ENCODE measurements around the gene KIRREL3.
"Not testable (repeated sequence)": the region's sequence is repeated elsewhere in the genome, so short reads cannot be mapped to it uniquely, and the experiment has no call there.

KIRREL3 gene

DNA sequence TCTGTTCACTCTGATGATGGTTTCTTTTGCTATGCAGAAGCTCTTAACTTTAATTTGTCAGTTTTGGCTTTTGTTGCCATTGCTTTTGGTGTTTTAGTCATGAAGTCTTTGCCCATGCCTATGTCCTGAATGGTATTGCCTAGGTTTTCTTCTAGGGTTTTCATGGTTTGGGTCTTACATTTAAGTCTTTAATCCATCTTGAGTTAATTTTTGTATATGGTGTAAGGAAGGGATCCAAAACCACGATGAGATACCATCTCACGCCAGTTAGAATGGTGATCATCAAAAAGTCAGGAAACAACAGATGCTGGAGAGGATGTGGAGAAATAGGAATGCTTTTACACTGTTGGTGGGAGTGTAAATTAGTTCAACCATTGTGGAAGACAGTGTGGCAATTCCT is 48.0 kb downstream of the KIRREL3 start:
- DNase-seq (ENCODE audit: low read depth in 2 of 2): not testable (repeated sequence)

DNA sequence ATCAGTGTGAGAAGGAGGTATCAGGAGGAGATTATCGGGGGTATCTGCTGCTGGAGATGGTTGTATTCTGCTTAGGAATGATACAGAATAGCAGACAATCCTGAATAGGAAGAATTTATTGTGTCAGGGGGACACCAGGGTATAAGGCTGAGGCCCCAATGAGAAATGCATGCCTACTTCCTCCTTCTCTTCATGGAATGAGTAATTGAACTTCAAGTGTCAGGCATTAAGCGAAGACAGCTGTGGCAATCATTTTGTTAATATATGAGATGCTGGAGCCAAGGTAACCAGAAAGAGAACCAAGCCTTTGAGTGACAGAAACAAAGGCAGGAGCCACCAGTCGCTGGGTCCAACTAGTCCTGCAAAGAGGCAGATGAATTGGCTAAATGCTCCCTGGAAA is 49.1 kb downstream of the KIRREL3 start:
- no peak for DNase-seq (ENCODE audit: low read depth in 2 of 2)

DNA sequence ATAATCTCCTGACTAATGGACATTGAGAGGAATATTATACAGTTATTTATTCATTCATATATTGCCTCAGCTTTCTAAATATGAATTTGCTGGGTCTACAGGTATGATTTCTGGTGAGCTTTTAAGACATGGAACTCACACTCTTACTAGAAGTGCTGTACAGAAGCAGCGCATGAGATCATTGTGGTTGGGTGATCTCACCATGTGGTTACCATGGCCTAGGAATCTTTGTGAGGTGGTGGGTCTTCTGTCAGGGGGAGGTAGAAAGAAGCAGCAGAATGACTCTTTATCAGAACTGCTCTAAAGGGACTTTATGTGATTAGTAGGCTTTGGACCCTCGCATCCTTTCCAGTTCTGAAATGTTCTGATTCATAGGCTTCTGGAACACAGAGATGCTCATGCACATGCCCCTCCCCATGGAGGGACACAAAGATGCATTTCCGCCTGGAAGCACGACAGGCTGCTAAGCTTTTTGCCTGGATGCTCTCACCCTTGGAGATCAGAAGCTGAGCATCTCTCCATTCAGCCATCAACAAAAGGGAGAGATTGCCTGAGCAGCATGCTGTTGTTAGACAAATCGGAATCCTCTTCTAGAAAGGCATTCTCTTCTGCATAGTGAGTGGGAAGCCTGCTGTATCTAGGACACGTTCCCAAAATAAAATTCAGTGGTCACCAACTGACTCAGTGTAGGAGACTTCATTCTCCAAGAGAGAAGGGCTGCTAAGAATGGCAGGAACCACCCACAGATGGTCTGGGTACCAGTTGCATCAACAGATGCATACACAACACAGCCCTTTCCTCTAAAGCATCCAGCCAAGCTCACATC is 51.3 kb downstream of the KIRREL3 start:
- peak; percentile 37 to 41 for DNase-seq (ENCODE audit: low read depth in 2 of 2)

DNA sequence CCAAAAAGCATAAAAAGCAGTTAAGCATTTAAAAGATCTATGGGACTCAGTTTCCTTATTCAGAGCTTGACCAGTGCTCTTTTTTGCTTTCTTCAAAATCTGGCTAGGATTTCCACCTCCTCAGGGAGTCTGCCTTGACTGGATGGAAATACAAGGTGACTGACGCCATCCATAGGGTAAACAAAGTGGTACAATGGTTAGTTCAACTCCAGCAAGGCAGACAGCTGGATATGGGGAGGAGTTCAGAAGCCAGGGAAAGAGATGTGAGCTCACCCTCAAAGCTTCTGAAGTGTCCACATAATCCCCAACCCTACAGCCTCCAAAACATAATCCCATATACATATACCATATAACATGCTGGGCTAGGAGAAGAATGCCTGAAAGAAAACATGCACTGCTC is 52.0 kb downstream of the KIRREL3 start:
- no peak for DNase-seq (ENCODE audit: low read depth in 2 of 2)

DNA sequence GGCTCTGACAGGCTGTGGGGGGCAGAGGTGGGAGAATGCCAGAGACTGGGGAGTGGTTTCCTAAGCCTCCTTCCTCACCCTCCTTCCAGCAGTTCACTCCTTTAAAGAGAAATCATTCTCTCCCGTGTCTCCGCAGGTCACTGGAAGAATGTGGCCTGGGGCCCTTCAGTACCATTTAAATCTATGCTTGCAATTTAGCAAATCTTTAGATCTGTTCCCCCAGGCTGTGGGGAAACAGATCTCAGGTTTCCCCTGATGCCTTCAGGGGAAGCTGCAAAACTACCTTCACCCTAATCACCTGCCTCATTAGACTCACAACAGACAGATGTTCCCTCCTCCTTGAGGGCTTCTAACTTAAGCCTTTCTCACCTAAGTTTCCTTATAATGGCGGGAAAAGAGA is 55.3 kb downstream of the KIRREL3 start:
- no peak for DNase-seq (ENCODE audit: low read depth in 2 of 2)

DNA sequence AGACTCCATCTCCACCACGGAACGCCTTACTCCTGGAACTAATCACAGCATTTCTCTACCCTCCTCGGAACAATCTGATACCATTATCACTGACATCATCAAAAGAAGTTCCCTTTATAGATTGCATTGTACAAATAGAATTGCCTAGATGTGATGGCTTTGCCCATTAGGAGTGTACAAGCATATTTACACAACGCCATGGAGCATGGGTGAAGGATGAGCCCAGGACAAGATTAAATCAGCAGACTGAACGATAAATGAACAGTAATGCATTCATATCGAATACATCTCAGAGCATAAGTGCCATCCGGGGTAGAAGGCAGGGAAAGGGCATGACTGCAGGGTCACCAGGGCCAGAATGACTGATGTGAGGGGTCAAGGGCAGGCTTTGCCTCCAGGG is 57.3 kb downstream of the KIRREL3 start:
- no peak for DNase-seq (ENCODE audit: low read depth in 2 of 2)

DNA sequence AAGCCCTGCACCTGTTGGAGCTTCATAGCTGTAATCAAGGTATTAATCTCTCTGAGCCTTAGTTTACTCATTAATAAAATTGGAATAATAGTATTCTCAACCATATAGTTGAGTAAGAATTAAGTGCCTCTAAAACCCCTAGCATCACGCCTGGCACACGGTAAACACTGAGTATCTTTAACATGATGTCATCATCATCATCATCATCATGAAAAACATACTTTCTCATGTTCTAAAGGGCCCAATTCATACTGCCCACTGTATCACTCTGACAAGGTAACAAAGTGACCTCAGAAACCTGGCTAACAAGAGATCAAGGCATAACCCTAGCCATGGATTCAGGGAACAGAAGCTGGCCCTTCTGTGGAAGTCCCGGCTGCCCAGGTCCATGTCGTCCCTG is 58.4 kb downstream of the KIRREL3 start:
- DNase-seq (ENCODE audit: low read depth in 2 of 2): no peak

DNA sequence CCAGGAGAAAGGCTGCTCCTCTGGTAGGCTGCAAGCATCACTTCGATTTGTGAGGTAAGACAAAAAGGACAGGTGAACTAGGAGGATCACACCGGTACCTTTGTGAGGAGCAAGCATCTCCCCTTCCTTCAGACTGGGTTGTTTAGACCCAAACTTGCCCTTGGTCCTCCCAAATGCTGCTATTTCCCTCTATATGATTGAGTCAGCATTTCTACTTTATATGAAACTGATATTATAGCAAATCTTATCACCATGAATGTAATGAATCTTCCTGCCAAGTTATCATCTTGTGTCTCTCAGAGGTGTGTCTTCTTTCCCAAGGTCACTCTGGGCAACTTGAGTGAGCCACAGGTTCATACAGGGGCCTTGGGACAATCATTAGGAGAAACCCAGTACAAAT is 61.0 kb downstream of the KIRREL3 start:
- no peak for DNase-seq (ENCODE audit: low read depth in 2 of 2)

DNA sequence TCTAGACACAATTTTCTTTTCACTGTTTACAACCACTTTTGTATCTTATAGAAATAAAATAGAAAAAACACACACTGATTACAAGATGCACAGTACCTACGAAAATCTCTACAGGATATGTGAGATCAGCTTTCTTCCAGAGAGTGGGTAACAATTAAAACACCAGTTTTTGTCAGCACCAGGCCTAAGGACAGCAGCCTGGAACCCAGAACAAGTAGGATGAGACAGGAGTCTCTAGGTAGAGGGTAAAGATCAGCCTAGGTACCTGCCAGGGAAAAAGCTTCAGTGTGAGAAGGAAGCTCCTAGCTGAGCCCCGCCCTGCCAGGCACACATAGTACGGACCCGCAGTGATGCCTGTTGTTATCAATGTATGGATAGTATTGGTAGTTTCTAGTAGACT is 61.9 kb downstream of the KIRREL3 start:
- DNase-seq (ENCODE audit: low read depth in 2 of 2): no peak

DNA sequence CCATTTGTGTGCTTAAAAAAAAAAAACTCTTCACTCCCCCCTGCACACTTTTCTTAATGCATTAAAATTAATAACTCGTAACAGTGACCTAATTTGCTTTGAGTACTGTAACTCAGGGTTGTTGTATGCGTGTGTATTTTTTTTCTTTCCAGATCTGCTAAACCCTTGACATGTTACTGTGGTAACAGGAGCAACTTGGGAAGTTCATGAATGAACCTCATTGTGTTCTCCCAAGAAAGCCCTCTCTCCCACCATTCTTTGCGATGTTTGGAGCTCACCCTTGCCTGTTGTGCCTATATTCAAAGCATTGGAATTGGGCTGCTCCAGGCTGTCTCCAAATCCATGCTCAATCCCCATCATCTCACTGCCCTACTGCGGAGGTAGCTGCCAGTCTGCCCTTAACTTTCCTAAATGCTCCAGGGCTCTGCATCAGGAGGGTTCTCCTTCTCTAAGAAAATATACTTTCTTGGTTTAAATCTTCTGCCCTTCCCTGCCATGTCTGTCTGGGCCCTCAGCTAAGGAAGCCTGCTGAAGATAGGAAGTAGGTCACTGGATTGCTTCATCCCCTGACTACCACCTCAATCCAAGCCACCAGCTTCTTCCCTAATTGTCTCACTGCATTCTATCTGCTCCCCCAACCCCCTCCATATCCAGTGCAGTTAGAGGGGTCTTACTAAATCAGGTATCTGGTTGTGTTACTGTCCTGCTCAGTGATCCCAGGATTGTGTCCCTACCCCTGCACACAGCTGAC is 70.3 kb downstream of the KIRREL3 start:
- no peak for DNase-seq (ENCODE audit: low read depth in 2 of 2)

DNA sequence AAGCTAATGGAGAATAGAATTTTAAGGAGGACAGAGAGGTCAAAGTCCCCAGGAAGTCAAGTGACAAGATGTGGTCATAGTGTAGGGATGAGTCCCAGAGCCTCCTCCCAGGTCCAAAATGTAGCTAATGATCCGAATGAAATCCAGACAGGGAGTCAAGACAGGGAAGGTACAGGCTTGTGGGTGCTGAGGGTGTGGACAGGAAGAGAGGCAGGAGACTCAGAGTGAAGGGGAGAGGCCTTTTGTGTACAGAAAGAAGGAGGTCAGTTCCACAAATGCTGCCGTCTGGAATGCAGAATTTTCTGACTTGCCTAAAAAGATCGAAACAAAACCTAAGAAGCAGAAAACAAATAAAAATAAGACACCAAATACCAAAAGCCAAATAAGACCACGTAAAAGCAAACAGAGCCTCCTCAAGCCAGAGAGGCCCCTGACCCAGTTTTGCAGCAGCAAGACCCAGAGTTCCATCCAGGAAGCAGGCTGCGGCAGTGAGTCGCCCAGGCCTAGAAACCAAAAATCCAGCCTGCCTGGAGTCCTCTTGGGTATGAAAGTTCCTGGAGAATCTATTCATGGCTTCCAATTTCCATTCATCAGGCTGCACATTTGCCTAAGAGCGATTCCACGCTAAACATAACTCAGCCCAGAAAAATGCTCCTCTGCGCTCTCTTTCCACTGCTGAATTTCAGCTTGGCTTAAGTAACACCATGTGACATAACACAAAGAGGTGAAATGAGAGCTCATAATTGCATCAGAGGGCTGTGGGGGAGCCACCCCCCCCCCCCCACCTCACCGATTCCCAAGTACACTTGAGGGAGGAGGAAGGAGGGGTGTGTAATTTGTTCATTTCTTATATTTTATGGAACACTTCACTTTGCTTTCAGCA is 71.2 kb downstream of the KIRREL3 start:
- DNase-seq (ENCODE audit: low read depth in 2 of 2): peak; percentile 85 to 86

DNA sequence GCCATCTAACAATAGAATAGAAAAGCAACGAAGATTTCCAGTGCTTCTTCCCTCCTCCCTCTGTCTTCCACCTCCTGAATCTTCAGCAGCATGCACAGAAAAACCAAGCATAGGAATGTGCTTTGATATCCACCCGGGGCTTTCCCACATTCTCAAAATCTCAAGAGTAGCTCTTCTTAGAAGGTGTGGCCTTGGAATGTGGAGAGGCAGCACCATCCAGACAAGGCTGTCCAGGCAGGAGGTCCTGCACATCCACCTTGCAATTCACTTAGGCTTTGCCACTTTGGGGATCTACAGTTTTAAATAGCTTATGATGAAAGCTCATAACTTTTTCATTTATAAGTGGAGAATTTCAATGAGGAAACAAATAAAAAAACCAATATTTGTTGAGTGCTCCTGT is 72.9 kb downstream of the KIRREL3 start:
- DNase-seq (ENCODE audit: low read depth in 2 of 2): no peak

DNA sequence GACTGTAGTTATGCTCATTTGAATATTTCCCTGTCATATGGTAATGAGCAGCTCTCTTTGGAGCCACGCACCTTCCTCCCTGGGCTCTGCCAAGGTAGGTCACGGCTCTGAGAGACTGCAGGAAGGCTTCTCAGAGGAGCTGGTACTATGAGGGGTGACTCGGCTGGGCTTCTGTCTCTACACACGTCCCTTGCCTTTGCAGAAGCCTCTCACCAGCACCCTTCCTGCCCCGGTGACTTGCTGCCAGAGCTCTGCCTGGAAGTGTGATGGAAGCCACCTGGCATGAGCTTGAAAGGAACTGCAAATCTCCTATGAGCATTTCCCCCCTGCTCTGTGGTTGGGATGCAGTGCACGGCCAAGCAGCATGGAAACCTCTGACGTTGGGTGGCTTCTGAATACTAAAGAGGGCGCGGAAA is 74.2 kb downstream of the KIRREL3 start:
- DNase-seq (ENCODE audit: low read depth in 2 of 2): no peak

DNA sequence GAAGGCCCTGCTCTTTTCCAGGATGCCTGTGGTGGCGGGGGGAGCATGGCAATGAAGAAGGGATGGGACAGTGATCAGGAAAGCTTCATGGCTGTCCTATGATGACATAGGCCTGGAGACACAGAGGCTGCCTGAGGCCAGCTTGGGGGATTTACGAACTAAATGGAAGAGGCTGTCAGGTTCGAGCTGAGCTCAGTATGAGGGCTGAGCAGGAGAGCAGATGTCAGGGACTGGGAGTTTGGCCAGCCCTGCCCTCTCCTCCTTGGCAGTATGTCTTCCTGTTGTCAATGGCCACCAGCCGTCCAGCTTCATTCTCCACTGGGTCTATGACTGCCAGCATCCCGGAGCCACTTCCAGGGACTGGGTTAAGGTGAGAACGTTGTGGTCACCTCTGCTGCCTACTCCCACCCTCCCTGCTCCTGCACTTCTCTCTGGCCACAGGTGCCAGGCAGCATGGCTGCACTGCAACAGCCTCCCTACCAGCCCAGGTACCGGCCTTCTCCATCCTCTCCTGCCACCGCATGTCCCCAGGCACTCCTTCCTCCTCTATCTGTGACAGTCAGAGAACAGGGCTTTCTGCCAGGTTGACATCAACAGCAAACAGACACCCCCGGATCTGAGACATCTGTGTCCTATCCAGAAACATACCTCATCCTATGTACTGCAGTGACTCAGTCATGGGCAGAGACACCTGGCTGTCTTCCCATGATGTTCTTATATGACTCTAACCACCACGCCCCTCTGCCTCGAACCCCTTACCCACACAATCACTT is 75.1 kb downstream of the KIRREL3 start:
- DNase-seq (ENCODE audit: low read depth in 2 of 2): no peak

DNA sequence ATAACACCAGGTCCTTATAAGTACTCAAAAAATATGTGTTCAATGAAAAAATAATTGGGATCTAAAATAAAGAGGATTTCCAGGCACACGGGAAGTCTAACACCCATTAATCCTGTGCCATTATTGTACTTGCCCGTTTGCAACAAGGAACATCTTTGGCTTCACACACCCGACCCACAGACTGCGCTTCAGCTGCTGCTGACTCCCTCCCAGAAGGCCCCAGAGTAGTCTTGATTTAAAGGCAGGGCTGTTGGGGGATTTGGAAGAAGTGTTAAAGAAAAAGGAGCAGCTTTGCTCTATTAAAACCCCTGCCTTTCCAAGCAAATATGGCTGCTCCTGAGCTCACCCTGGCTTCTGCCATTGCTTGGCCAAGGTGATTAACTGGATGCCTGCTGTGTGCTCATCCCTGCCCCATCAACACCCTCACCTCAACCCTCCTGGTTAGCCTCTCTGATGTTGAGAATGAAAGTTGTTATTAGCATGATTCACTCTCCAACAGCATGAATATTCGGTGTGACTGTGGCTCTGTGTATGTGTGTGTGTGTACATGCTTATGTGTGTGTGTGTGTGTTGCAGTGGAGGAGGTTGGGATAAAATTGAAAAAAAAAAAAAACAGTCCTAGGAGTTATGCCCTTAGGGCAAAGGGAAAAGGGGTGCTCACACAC is 76.1 kb downstream of the KIRREL3 start:
- no peak for DNase-seq (ENCODE audit: low read depth in 2 of 2)

DNA sequence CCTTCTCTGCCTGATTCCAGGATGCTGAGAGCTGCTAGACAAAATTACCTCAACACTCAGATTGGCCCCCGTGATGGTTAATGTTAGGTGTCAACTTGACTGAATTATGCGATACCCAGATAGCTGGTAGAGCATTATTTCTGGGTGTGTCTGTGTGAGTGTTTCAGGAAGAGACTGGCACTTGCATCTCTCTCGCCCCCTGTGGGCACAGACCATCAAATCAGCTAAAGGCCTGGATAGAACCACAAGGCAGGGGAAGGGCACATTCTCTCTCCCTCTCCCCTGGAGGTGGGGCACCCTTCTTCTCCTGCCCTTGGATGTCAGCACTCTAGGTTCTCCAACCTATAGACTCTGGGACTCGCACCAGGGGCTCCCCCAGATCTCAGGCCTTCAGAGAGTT is 79.7 kb downstream of the KIRREL3 start:
- DNase-seq (ENCODE audit: low read depth in 2 of 2): no peak

DNA sequence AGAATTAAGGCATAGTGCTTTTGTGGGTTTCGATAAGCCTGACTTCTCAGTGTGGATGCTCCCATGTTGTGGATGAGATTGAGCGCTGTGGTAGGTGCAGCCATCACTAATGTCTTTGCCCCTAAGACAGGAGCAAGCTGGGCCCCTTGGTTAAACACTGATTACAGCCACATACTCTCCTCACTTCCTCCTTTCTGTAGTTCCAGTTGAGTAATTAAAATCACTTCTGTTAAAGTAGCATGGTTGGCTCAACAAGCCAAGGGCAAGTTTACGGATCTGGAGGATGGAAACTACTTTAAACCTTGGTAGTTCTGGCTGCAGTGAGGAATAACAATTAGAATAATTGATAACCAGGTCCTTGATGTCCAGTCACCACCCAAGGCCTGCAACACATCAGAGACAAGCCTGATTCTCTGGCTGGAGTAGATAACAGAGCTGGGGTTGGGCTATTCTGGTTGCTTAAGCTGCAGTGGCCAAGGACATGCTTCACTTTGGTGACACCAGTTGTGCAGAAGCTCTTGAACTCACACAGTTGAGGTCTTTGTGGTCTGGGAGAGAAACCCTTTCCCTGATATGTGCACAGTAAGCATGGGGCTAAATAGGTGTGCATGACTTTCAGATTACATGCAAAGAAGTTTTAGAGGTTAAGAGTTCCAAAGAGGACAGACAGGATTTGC is 81.3 kb downstream of the KIRREL3 start:
- no peak for DNase-seq (ENCODE audit: low read depth in 2 of 2)

DNA sequence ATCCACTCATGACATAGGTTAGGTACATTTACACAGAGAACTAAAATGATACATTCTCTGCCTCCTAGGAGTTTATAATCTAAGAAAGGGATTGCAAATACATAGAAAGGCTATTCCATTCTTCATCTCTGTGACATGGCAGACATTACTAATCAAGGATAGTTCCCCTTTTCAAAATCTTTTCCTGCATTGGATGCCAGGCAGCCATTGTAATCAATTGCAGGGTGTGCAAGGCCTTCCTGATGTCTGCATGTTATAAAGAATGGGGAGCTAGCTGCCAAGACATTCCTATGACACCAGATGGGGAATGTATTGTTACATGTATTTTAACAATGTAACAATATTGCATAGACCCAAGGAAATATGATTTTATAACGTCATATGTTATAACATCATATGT is 82.0 kb downstream of the KIRREL3 start:
- peak; percentile 64 to 75 for DNase-seq (ENCODE audit: low read depth in 2 of 2)

DNA sequence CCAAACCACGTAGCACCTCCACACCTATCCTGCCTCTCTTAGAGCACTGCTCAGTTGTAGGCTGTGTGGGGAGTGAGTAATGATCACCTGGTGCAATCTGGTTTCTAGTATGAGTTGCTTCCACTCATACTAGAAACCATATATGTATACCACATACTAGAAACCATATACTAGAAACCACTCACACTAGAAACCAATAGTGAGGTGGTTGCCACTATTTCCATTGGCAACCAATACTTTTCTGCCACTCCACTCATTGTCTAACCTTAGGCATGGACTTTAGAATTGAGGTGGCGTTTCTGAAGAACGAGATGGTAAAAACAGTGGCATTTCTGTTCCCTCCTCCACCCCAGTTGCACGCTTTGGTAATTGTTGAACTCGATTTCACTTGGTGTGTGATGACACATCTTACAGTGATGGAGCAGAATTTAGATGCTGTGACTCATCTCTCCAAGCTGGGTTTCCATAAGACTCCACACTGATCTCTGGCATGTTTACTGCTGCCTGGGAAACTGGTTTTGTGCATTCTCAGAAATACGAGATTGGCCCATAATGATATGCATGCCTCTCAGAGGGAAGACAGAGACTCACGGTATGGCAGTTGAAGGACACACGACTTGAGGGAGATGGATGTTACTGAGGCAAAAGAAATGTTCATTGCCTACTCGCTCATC is 82.9 kb downstream of the KIRREL3 start:
- peak; percentile 96 to 97 for DNase-seq (ENCODE audit: low read depth in 2 of 2)

DNA sequence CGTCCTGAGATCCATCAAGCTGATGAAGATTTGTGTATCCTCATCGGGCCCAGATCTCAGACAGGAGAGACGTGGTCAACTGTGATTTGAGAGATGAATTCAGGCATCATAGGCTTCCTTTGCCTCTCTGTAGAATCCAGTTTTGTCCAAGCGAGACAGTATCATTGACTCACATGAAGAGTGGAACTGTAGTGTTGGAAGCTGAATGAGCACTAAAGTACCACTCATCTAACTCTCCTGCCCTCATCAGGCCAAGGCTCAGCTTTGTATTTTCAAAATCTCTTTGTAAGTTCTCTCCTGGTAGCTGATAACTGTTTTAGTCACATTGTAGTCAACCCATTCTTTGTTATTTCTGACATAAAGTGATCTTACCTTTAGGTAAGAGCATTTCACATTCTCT is 85.1 kb downstream of the KIRREL3 start:
- no peak for DNase-seq (ENCODE audit: low read depth in 2 of 2)

Measured in fibroblast of skin of left biceps (primary cell).